HG03108 (cell line): ENCODE data around the gene HTR7.

Experiments
- ATAC-seq: cut with Tn5 transposase; IDR thresholded peaks from one replicate; pipeline ENCODE4 v1.9.1; 2021; ENCODE audit warnings: moderate library complexity; ENCODE audit not compliant: unreplicated experiment

Gene HTR7

DNA sequence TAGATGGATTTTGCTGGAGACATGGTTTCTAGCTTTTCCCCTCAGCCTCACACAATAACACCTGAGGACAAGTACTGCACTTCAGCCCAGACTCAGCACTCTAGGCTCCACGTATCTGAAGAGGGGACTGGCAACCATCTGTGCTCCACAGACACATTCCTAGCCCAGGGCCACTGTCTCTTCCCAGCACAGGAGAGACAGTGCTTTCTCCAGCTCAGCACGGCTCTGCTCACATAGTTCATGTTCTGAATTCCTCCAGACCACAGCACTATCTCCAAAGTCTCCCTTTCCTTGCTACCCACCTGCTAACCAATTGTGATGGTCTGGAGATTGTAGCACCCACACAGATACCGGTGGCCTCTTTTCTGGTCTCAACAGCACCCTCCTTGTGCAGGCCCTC, 114.5 kb downstream of the HTR7 start:
- no peak for ATAC-seq

- ATAC-seq = no peak
Measured at GRCh38 chr10:90741926-90742565, 115.8 kb downstream of the HTR7 start.

- ATAC-seq = no peak
Measured at GRCh38 chr10:90740265-90740664, 117.6 kb downstream of the HTR7 start.

GRCh38 chr10:90738885-90739284, 119.0 kb downstream of the HTR7 start:
- no peak for ATAC-seq

DNA sequence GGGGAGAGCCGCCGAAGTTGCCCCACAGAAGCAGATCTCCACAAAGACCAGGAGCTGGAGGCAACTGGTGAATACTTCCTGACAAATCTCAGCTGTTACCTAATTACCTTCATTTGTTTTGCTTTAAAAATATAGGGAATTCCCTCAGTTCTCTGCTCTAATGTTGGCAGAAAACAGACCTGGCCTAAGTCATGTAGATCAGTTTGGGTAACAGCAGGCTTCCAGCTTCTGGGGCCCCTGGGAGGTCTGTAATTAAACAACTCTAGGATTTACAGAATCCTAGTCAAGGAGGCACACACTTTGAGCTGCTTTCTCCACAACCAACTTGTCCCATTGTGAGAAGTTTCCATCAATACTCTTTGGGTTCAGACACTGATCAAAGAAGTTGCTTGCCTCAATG, 123.4 kb downstream of the HTR7 start:
- no peak for ATAC-seq

GRCh38 chr10:90732581-90732980, 125.3 kb downstream of the HTR7 start:
- no peak for ATAC-seq

DNA sequence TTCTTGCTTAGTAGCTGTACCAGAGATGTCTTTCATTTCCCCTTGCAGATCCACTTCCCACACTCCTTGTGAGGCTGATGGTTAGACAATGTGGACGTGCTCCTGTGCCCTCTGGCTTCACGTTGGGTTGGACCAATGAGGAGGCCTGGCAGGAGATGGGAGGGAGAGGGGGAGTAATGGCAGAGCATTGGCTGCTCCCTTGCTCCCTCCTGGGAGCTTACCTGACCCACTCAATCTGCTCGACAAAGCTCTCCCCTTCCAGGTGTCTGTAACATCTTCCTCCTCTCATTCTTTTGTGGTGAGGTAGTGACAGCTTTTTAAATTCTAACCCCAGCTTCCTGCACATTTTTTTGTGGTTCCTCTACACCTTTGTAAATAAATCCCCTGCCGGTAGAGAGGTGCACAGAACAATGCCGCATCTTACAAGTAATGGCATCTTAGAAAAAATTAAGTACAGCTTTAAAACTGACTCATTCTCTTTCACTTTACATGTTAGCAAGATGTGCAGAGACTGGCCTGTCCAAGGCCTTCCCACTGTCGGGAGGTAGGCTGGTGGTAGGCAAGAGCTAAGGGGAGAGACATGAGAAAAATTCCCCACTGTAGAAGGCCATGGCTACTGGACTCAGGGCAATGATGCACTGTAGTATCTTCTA, 134.3 kb downstream of the HTR7 start:
- ATAC-seq = no peak

GRCh38 chr10:90722832-90723231, 135.0 kb downstream of the HTR7 start:
- no peak for ATAC-seq

DNA sequence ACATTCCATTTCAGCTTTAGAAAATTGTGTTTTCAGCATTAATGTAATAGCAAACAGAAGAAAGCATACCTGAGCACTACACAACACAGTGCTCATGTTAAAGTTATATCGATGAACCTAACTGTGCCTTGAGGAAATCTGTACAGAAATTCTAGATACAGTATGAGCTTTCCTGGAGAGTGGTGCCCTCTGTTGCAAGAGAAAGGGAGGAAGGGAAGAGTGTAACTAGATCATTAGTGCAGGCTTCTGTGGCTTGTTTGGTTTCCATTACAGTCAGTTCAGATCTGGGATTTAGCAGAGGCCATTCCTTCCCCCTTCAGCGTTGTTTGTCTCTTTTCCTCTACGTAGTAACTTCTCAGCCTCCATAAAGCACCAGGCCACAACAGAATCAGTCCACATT, 139.7 kb downstream of the HTR7 start:
- no peak for ATAC-seq

DNA sequence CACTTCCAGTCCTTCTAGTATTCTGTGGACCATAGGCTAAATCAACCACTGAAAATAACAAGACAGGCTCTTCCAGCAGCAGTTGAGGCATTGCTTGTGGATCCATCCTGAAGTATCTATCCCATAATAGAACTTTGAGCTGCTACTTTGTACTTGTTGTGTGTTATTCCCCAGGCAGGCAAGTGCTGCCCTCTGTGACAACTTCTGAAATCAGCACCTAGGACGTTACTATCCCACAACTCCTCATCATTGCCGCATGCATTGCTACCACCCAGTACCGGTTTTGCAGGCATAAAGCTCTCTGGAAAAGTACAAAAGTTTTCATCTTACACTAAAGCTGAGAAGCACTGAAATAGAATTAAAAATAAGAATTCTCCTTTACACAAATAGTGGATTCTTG, 145.3 kb downstream of the HTR7 start:
- ATAC-seq = no peak

DNA sequence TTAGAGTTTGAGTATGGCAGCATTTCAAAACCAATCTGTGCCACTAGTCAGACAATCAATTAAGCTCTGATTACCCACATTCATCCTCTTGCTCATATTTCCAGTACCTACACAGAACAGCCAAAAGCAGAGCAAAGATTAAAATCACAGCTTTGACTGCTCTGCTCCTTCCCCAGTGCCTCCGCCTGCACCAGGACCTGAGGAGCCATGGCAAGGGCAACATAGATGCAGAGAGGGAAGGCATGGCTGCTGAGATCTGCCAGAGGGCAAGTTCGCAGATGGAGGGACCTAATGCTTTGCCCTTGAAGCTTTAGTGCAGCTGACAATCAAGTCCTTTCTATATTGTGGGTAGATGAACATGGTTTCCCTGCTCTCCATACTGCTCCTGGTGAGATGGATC, 148.1 kb downstream of the HTR7 start:
- no peak for ATAC-seq

DNA sequence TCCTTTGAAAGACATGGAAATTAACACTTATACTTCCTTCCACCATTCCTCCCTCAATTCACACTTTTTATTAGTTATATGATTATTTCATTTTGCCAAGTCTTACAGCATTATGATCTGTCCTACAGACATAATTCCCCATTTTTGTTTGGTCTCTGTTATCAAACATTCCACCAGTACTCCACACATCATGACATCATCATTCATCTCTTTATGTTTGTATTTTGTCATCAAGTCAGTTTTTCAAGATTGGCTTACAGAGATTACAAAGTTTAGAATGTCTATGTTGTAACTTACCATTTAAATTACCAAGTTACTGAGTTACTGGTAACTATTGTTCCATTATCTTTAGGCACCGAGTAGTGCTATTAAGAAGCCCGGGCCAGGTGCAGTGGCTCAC, 150.2 kb downstream of the HTR7 start:
- no peak for ATAC-seq

- no peak for ATAC-seq
Measured at GRCh38 chr10:90701428-90701827, 156.4 kb downstream of the HTR7 start.

DNA sequence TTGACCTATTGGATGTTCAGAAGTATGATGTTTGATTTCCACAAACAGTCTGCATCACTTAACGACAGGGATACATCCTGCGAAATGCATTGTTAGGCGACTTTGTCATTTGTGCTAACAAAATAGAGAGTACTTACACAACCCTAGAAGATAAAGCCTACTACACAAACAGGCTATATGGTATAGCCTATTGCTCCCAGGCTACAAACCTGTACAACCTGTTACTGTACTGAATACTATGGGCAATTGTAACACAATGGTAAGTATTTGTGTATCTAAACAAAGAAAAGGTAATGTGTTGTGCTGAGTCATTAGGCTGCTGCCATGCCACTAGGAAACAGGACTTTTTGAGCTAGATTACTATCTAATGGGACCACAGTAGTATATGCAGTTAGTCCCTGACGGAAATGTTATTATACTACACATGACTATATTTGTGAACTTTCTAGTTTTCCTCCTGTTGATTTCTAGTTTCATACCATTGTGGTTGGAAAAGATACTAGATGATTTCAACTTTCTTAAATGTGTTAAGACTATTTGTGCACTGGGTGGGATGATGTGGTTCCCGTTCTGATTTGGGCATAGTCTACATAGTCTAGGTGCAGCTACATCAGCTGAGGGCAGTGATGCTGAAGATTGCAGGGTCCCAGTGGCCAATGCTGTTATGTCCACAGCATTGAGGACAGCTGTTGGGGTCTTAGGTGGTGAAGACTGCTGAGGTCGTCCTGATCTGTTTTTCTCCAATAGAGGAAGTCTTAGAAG, 161.7 kb downstream of the HTR7 start:
- ATAC-seq = no peak
